PC-3 (cell line): Measurements from ENCODE around the gene SETD1B.

Experiments used
- EZH2phosphoT487 ChIP-seq: fragments of 300-600 bp; sonication (generic); IDR thresholded peaks from 2 replicates; pipeline ENCODE4 v1.6.1; 2018; ENCODE audit warnings: mild to moderate bottlenecking, antibody characterized with exemption, low read length, borderline replicate concordance
- TF ChIP-seq, protein P1 (sequence below): fragments of 300-600 bp; sonication (generic); conservative IDR thresholded peaks from 2 replicates; pipeline ENCODE4 v1.5.1; 2017; ENCODE audit warnings: antibody characterized with exemption, low read depth, mild to moderate bottlenecking, low read length

DNA sequence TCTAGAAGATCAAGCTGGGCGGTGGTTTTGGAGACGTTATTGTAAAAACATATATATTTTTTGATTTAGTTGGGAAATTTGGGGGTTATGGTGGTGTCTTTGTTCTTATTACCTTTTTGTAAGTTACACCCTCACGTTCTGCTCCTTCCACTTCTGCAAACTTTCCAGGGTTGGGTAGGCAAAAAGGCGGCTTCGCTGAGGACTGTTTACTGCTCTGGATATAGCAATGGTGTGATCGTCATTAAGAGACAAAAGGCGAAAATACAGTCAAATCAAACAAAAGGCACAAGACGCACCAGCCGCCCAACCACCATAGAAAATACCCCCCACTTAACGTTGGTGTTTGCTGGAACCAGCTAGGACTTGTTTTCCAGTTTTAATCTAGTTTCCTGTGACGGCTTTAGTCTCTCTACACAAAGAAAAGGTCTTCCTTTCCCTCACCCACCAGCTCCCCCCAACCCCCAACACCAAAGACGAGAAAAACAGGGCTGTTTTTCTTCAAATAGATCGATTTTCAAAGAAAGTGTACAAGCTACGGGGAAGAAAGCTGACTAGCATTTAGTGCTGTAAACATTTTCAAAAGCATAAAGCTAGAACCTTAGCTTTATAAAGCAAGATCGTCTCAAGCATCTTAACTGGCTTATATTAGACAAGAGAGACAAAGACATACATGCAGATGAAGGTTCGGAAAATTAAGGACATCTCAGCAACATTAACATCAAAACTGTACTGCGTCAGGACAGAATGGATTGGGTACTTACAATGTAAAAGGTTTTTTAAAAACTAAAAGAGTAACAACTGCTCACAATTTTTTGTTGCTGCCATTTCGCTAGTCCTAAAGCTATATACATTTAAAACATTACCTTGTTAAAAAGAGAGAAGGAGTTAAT is 2.0 kb upstream of the SETD1B start:
- TF ChIP-seq, protein P1, sequence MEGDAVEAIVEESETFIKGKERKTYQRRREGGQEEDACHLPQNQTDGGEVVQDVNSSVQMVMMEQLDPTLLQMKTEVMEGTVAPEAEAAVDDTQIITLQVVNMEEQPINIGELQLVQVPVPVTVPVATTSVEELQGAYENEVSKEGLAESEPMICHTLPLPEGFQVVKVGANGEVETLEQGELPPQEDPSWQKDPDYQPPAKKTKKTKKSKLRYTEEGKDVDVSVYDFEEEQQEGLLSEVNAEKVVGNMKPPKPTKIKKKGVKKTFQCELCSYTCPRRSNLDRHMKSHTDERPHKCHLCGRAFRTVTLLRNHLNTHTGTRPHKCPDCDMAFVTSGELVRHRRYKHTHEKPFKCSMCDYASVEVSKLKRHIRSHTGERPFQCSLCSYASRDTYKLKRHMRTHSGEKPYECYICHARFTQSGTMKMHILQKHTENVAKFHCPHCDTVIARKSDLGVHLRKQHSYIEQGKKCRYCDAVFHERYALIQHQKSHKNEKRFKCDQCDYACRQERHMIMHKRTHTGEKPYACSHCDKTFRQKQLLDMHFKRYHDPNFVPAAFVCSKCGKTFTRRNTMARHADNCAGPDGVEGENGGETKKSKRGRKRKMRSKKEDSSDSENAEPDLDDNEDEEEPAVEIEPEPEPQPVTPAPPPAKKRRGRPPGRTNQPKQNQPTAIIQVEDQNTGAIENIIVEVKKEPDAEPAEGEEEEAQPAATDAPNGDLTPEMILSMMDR, result no peak
- TF ChIP-seq EZH2phosphoT487, result no peak
